ENCODE measurements around the gene MCM3.
A peak's percentile ranks its signal among the peaks of the same experiment; 100 is the strongest.

MCM3 gene

GRCh38 chr6:52284460-52285176 lies at the start of gene MCM3:
MCM3 (minus strand) TSS chr6:52284742; CDS start chr6:52284674, 68 bp downstream.
- Histone ChIP-seq H3K27ac (peak within 1 kb of the TSS; percentile 23 to 68), H3K4me3 (peak within 1 kb of the TSS; percentile 84)
- TF ChIP-seq CTCF (IDR thresholded peaks at IDR 0.05), result no peak
- peak; percentile 99 for DNase-seq (ENCODE audit: low spot score)

DNA sequence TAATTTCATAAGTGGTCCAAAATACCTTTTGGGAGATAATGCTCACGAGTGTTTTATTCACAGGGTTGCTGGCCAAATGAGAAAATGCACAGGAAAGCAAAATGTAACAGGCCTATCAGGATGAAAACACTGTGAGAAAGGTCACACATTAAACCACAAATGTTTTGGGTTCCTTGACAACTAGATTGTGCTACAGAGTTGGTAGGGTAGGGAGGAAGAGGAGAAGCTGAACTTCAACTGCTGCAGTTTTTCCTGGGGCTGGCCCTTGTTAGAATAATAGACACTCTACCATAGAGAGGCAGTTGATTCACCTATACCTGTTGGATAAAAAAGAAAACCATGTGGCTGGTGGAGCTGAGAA lies 49.3 kb upstream of the MCM3 start:
- DNase-seq (ENCODE audit: low spot score), result no peak
- Histone ChIP-seq H3K4me3 (no peak overlapping the region), H3K27ac (no peak overlapping the region)
- TF ChIP-seq CTCF (IDR thresholded peaks at IDR 0.05), result no peak

- DNase-seq (ENCODE audit: low spot score), result no peak
- H3K4me3 ChIP-seq, result no peak overlapping the region
- no peak for TF ChIP-seq CTCF (IDR thresholded peaks at IDR 0.05)
- H3K27ac ChIP-seq, result no peak overlapping the region
These were observed 47.4 kb upstream of the MCM3 start for GRCh38 chr6:52331793-52332457.

DNA sequence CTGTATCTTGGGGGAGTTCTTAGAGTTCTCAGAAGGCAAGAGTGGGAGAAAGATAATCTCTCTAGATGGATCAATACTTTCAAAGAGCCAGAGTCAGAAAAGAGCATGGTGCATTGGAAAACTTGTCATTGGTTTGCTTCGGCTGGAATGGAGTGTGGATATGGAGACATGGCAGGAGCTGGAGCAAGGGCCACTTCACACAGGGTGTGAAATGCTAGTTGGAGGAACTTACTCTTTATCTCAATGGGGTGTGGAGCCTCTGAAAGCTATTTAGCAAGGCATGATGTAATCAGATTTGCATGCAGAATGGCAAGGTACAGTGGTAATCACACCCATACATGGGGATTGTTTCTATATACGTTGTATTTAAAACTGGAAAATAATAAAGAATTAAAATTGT lies 45.9 kb upstream of the MCM3 start:
- no peak for DNase-seq (ENCODE audit: low spot score)
- H3K4me3 ChIP-seq, result no peak overlapping the region
- H3K27ac ChIP-seq, result no peak overlapping the region
- no peak for TF ChIP-seq CTCF (IDR thresholded peaks at IDR 0.05)

GRCh38 chr6:52328729-52329128 lies 44.2 kb upstream of the MCM3 start:
- no peak overlapping the region for H3K27ac ChIP-seq
- no peak for DNase-seq (ENCODE audit: low spot score)
- H3K4me3 ChIP-seq, result no peak overlapping the region
- no peak for TF ChIP-seq CTCF (IDR thresholded peaks at IDR 0.05)

- H3K27ac ChIP-seq, result no peak overlapping the region
- TF ChIP-seq CTCF (IDR thresholded peaks at IDR 0.05), result no peak
- DNase-seq (ENCODE audit: low spot score), result no peak
- H3K4me3 ChIP-seq, result no peak overlapping the region
These were observed 43.7 kb upstream of the MCM3 start for GRCh38 chr6:52328303-52328662.

All from coronary artery (tissue), 2 donors.